Measurements from ENCODE around the gene NAALADL2. TPM values are rescaled to one million over a fixed set of nuclear protein-coding genes. Genes with fewer than 3 reads are reported as not detected.

The NAALADL2 gene
- total and polyA plus RNA-seq, 2 of the 8 experiments (the other 6 are each of a cell fraction or from before 2014, with no cell fraction given), result 0.12 to 0.22 TPM

DNA sequence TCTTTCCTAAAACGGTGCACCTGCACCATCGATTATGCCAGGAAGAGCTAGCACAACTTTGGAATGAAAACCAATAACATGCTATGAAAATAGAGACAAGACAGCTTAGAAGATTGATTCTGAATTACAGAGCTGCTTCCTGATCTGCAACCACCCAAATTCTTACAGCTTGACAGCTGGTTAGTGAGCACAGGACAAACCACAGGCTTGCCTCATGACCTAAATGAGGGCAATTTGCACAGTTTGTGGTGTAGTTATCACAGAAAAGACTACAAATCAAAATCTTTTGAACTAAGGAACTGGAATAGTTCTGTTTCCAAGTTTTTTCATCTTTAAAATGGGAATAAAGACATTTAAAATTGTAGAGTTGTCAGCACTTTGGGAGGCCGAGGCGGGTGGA, 533.5 kb downstream of the NAALADL2 start (continued):
- TF ChIP-seq TEAD4 (IDR thresholded peaks at IDR 0.05; ENCODE audit: low read depth, low read length) (no peak), NRF1 (IDR thresholded peaks at IDR 0.05; ENCODE audit: low read depth, low read length) (no peak), MAFK (IDR thresholded peaks at IDR 0.05; ENCODE audit: low read depth, low read length) (no peak)
- TF ChIP-seq, protein P1, sequence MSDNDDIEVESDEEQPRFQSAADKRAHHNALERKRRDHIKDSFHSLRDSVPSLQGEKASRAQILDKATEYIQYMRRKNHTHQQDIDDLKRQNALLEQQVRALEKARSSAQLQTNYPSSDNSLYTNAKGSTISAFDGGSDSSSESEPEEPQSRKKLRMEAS (IDR thresholded peaks at IDR 0.05), result no peak
